Mesothelial cell of epicardium (in vitro differentiated cells): ENCODE data around the gene TPCN1. TPM values are rescaled to one million over a fixed set of nuclear protein-coding genes. Genes with fewer than 3 reads are reported as not detected.

Experiments used
- DNase-seq, 2 experiments: peaks; one replicate each; pipeline ENCODE4 v3.0.0; 2021; ENCODE audit warnings: low spot score in 2 of 2; ENCODE audit not compliant: unreplicated experiment in 2 of 2
- H3K27ac Mint-ChIP-seq: 2 replicates; pipeline ENCODE4 v1.8.0; 2021; ENCODE audit warnings: mixed read lengths
- H3K27me3 Mint-ChIP-seq: 2 replicates; pipeline ENCODE4 v1.8.0; 2021; ENCODE audit warnings: low read depth, mixed read lengths
- H3K36me3 Mint-ChIP-seq: 2 replicates; pipeline ENCODE4 v1.8.0; 2021; ENCODE audit warnings: mixed read lengths
- H3K4me1 Mint-ChIP-seq: 2 replicates; pipeline ENCODE4 v1.8.0; 2021; ENCODE audit warnings: mixed read lengths
- H3K4me3 Mint-ChIP-seq: 2 replicates; pipeline ENCODE4 v1.8.0; 2021; ENCODE audit warnings: mild to moderate bottlenecking, moderate library complexity, mixed read lengths
- H3K9me3 Mint-ChIP-seq: 2 replicates; pipeline ENCODE4 v1.8.0; 2021; ENCODE audit warnings: mixed read lengths
- CTCF ChIP-seq: fragments of 200-600 bp; sonication (generic); IDR thresholded peaks from one replicate; pipeline ENCODE4 v1.5.0; 2021; ENCODE audit warnings: antibody characterized with exemption; ENCODE audit not compliant: unreplicated experiment
- total RNA-seq: library from RNA; stranded (reverse); gene quantifications from 3 replicates; pipeline ENCODE4 v1.2.1, GENCODE V29; 2021

TPCN1 gene
- total RNA-seq, 1 donor from 2014 or later, result 40.0 TPM

- H3K36me3 Mint-ChIP-seq, result peaks cover 7% of the 10 kb centered on the region
- DNase-seq, result no peak
- H3K9me3 Mint-ChIP-seq, result no peaks in the 10 kb centered on the region
These were observed 22.8 kb downstream of the TPCN1 start for GRCh38 chr12:113244047-113244460.

GRCh38 chr12:113244478-113244958 is 23.3 kb downstream of the TPCN1 start:
- Mint-ChIP-seq H3K27me3 (no peaks in the 10 kb centered on the region), H3K9me3 (no peaks in the 10 kb centered on the region), H3K27ac (peak overlapping the region; percentile 99), H3K4me1 (peaks cover 78% of the 10 kb centered on the region), H3K36me3 (peaks cover 7% of the 10 kb centered on the region), H3K4me3 (peak overlapping the region; percentile 23)
- DNase-seq, result no peak
- TF ChIP-seq CTCF, result no peak

More at GRCh38 chr12:113244047-113244460, 22.8 kb downstream of the TPCN1 start:
- no peak for TF ChIP-seq CTCF
- peaks cover 81% of the 10 kb centered on the region for H3K4me1 Mint-ChIP-seq
- no peak overlapping the region for H3K4me3 Mint-ChIP-seq
- peak overlapping the region; percentile 99 for H3K27ac Mint-ChIP-seq
- H3K27me3 Mint-ChIP-seq, result no peaks in the 10 kb centered on the region

- peaks cover 7% of the 10 kb centered on the region for H3K36me3 Mint-ChIP-seq
- no peaks in the 10 kb centered on the region for H3K9me3 Mint-ChIP-seq
- peak overlapping the region; percentile 52 for H3K4me3 Mint-ChIP-seq
These were observed 24.6 kb downstream of the TPCN1 start for GRCh38 chr12:113245695-113246477.

GRCh38 chr12:113246478-113247122 is 25.3 kb downstream of the TPCN1 start:
- peak overlapping the region; percentile 52 for H3K4me3 Mint-ChIP-seq
- no peak for TF ChIP-seq CTCF
- H3K27ac Mint-ChIP-seq, result peak overlapping the region; percentile 99
- no peaks in the 10 kb centered on the region for H3K9me3 Mint-ChIP-seq
- H3K4me1 Mint-ChIP-seq, result peaks cover 60% of the 10 kb centered on the region
- no peak for DNase-seq
- H3K36me3 Mint-ChIP-seq, result peaks cover 7% of the 10 kb centered on the region
- no peaks in the 10 kb centered on the region for H3K27me3 Mint-ChIP-seq

More at GRCh38 chr12:113245695-113246477, 24.6 kb downstream of the TPCN1 start:
- Mint-ChIP-seq H3K4me1 (peaks cover 68% of the 10 kb centered on the region), H3K27me3 (no peaks in the 10 kb centered on the region), H3K27ac (peak overlapping the region; percentile 99)
- TF ChIP-seq CTCF, result no peak
- peak; percentile 77 to 86 for DNase-seq

DNA sequence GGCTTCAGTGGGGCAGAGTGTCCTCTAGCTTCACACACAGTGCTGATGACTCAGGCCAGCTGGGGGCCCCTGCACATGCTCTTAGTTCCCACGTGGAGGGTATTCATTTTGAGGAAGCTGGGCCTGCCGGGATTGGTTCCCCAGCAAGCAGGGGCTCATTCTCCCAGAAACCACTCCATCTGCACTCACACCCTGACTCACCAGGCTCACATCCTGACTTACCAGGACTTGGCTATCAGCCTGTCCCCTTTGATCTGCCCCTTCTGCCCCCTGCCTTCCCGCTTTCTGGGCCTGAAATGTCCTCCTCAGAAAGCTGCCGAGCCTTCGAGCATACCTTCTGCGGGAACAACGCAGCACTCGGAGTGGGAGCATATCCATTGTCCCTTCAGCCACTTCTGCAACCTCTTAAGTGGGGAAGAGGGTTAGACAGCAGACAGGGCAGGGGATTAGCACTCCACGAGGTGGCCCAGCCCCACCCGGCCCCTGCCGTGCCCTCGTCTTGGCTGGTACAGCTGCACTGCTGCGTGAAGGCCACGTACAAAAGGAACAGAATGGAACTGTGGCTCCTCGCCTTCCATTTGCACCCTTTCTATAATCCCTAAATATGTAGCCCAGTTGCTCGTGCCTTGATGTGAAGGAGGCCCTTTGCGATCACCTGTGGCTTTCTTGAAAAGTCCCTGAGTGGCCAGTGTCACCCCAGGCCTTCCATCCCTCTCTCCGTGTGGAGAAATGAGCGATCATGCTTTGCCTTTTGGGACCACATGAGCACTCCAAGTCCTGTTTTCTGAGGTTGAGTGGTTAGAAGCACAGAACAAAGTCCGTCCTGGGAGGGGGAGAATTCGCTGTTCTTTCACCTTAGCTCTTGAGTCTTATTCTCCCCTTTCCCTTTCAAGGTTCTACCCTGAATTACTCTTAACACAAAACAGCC is 26.1 kb downstream of the TPCN1 start:
- H3K27ac Mint-ChIP-seq, result peak overlapping the region; percentile 99
- peaks cover 55% of the 10 kb centered on the region for H3K4me1 Mint-ChIP-seq
- no peaks in the 10 kb centered on the region for H3K9me3 Mint-ChIP-seq
- no peaks in the 10 kb centered on the region for H3K27me3 Mint-ChIP-seq
- DNase-seq, result no peak
- H3K36me3 Mint-ChIP-seq, result peaks cover 7% of the 10 kb centered on the region
- no peak overlapping the region for H3K4me3 Mint-ChIP-seq
- no peak for TF ChIP-seq CTCF
